Esophagus mucosa (tissue), 1 donor: ENCODE measurements around the gene CPT1C. TPM values are rescaled to one million over a fixed set of nuclear protein-coding genes. Genes with fewer than 3 reads are reported as not detected.

Experiments used
- ATAC-seq: fragments of 200-7000 bp; cut with Tn5 transposase; one replicate; pipeline ENCODE4 v1.9.1; 2020
- total RNA-seq: library from RNA; stranded (reverse); gene quantifications from one replicate; pipeline ENCODE4 v1.2.4, GENCODE V29; 2023
- donor health status: DM: yes; HTN: yes; CAD: no.

The CPT1C gene
- total RNA-seq, 1 donor from 2014 or later, result 1.1 TPM

GRCh38 chr19:49761625-49762311 lies 70.9 kb downstream of the CPT1C start:
- no peak for ATAC-seq

GRCh38 chr19:49763230-49763629 lies 72.3 kb downstream of the CPT1C start, which contains the start of gene TSKS:
TSKS (minus strand) TSS chr19:49763306; CDS start chr19:49763247, 59 bp downstream.
- ATAC-seq, result no peak

Other genes starting within 250 kb of the CPT1C start
- not detected for gene SLC17A7, start 249.6 kb upstream of the CPT1C start, total RNA-seq
- 53.6 TPM for gene PIH1D1, start 239.3 kb upstream of the CPT1C start, total RNA-seq
- gene ALDH16A1, start 237.9 kb upstream of the CPT1C start, total RNA-seq, result 27.2 TPM
- gene FLT3LG, start 216.9 kb upstream of the CPT1C start, total RNA-seq, result 3.3 TPM
- gene RPL13A, start 203.5 kb upstream of the CPT1C start, total RNA-seq, result 2,820 TPM
- 1,446 TPM for gene RPS11, start 194.7 kb upstream of the CPT1C start, total RNA-seq
- gene FCGRT, start 178.5 kb upstream of the CPT1C start, total RNA-seq, result 30.4 TPM
- 1.8 TPM for gene RCN3, start 163.1 kb upstream of the CPT1C start, total RNA-seq
- gene NOSIP, start 110.6 kb upstream of the CPT1C start, total RNA-seq, result 38.6 TPM
- gene PRRG2, start 109.8 kb upstream of the CPT1C start, total RNA-seq, result 13.2 TPM
- 11.7 TPM for gene PRR12, start 99.9 kb upstream of the CPT1C start, total RNA-seq
- 16.4 TPM for gene RRAS, start 51.0 kb upstream of the CPT1C start, total RNA-seq
- 31.0 TPM for gene SCAF1, start 48.9 kb upstream of the CPT1C start, total RNA-seq
- 38.6 TPM for gene IRF3, start 25.3 kb upstream of the CPT1C start, total RNA-seq
- gene BCL2L12, start 25.2 kb upstream of the CPT1C start, total RNA-seq, result 23.5 TPM
- 99.0 TPM for gene PRMT1, start 13.8 kb upstream of the CPT1C start, total RNA-seq
- 0.92 TPM for gene ADM5, start 1.5 kb upstream of the CPT1C start, total RNA-seq
- gene TSKS, start 72.2 kb downstream of the CPT1C start, total RNA-seq, result 0.12 TPM
- 54.0 TPM for gene AP2A1, start 75.9 kb downstream of the CPT1C start, total RNA-seq
- gene FUZ, start 122.2 kb downstream of the CPT1C start, total RNA-seq, result 8.3 TPM
- 25.6 TPM for gene MED25, start 127.2 kb downstream of the CPT1C start, total RNA-seq
- gene PTOV1, start 160.0 kb downstream of the CPT1C start, total RNA-seq, result 58.5 TPM
- 29.2 TPM for gene PNKP, start 176.5 kb downstream of the CPT1C start, total RNA-seq
- 32.7 TPM for gene AKT1S1, start 186.2 kb downstream of the CPT1C start, total RNA-seq
- 15.8 TPM for gene TBC1D17, start 186.6 kb downstream of the CPT1C start, total RNA-seq
- not detected for gene IL4I1, start 205.8 kb downstream of the CPT1C start, total RNA-seq
- 15.1 TPM for gene ATF5, start 238.1 kb downstream of the CPT1C start, total RNA-seq
- 23.6 TPM for gene NUP62, start 238.4 kb downstream of the CPT1C start, total RNA-seq